Measurements from ENCODE around the gene PLET1. TPM values are rescaled to one million over a fixed set of nuclear protein-coding genes. Genes with fewer than 3 reads are reported as not detected.

PLET1 gene
- total and polyA plus RNA-seq, 2 of the 4 experiments (the other 2 are of a cell fraction), result not detected

DNA sequence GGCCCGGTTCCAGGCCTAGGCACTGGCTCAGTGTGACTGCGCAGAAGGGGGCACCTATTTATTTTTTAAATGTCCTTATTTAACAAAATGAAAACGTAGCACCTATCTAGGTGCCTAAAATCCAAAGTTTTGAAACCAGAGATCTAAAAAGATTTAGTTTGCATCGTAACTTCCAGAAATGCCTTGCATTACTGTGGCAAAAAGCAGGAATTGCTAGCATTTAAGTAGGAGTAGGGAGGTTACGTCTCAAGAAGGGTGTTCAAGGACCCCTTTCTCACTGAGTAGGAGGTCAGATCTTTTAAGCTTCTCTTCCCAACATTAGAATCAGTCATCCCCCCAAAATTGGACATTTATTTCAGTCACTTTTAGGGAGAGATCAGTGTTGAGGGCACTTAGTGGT, 7.7 kb upstream of the PLET1 start:
- WGBS, 2 experiments (ENCODE audit: extremely low coverage in 2 of 2, insufficient read length in 1 of 2), result no CpG with 5 or more reads among the region's 5 CpGs
- H3K9ac ChIP-seq (ENCODE audit: low read depth, low read length), result no peak overlapping the region
- peak overlapping the region; percentile 54; the same call in 1 of the 2 replicates for H3K18ac ChIP-seq (ENCODE audit: low read depth, low read length)
- H4K91ac ChIP-seq (ENCODE audit: insufficient read depth, low read depth, low read length), result no peak overlapping the region; the same call in 1 of the 2 replicates
- H3K4me3 ChIP-seq (ENCODE audit: insufficient read depth, low read depth, low read length), result no peak overlapping the region
- H3K9me3 ChIP-seq (ENCODE audit: control insufficient read depth, insufficient read depth, low read length), result no peaks in the 10 kb centered on the region
- dilution Hi-C loops (cut with HindIII; ENCODE audit: low sequenced_read_pairs, unreplicated experiment) (no loop called here), intact Hi-C loops (cut with micrococcal nuclease) (no loop called here), in situ Hi-C loops (cut with MboI; ENCODE audit: low sequenced_read_pairs) (no loop called here)
- no peaks in the 10 kb centered on the region for H3K79me1 ChIP-seq (ENCODE audit: low read depth in 1 of 2, low read length in 2 of 2)
- H3K9me1 ChIP-seq (ENCODE audit: insufficient read depth, low read length), result 0 out of 2 replicates have a peak, but pooled peaks cover 6% of the 10 kb centered on the region
- H4K8ac ChIP-seq (ENCODE audit: low read depth in 2 of 2, low read length in 2 of 2), result no peak overlapping the region
- H3K36me3 ChIP-seq (ENCODE audit: control insufficient read depth, insufficient read depth, low read length), result no peaks in the 10 kb centered on the region
- DNase-seq, result no peak
- H3K27ac ChIP-seq (ENCODE audit: insufficient read depth, low read length), result no peak overlapping the region
- H3K4ac ChIP-seq (ENCODE audit: low read depth, low read length), result no peak overlapping the region
- H4K20me1 ChIP-seq (ENCODE audit: insufficient read depth, low read length), result no peaks in the 10 kb centered on the region
- no peak overlapping the region for H3K14ac ChIP-seq (replicated peaks; ENCODE audit: low read depth, low read length)
- H2AK5ac ChIP-seq (ENCODE audit: low read depth, low read length), result no peak overlapping the region
- no peak overlapping the region for H2BK15ac ChIP-seq (ENCODE audit: low read depth, low read length)
- H3K27me3 ChIP-seq (ENCODE audit: control insufficient read depth, insufficient read depth, low read length), result no peaks in the 10 kb centered on the region
- H3K56ac ChIP-seq (ENCODE audit: extremely low read depth, insufficient read depth, low read length), result no peak overlapping the region
- H2BK20ac ChIP-seq (ENCODE audit: low read depth, low read length), result no peak overlapping the region
- no peak overlapping the region for H3K23ac ChIP-seq (ENCODE audit: low read depth, low read length)
- no peak overlapping the region for H2AFZ ChIP-seq (replicated peaks; ENCODE audit: low read length, poor library complexity)
- TF ChIP-seq CTCF (conservative IDR thresholded peaks at IDR 0.05; ENCODE audit: low read depth, low read length) (no peak), MAZ (IDR thresholded peaks at IDR 0.05; ENCODE audit: borderline replicate concordance, low read depth, low read length) (no peak), RAD21 (IDR thresholded peaks at IDR 0.05; ENCODE audit: low read length) (no peak), RFX5 (IDR thresholded peaks at IDR 0.05; ENCODE audit: low read depth, low read length) (no peak), POLR2A (IDR thresholded peaks at IDR 0.05; ENCODE audit: low read depth, low read length) (no peak), CHD1 (IDR thresholded peaks at IDR 0.05; ENCODE audit: low read depth, low read length) (no peak), MAFK (IDR thresholded peaks at IDR 0.05; ENCODE audit: low read depth, low read length) (no peak), FOS (IDR thresholded peaks at IDR 0.05; ENCODE audit: low read depth, low read length) (no peak), RCOR1 (IDR thresholded peaks at IDR 0.05; ENCODE audit: insufficient replicate concordance, low read length) (no peak), ELK1 (IDR thresholded peaks at IDR 0.05; ENCODE audit: borderline replicate concordance, low read depth, low read length) (no peak), CEBPB (IDR thresholded peaks at IDR 0.05; ENCODE audit: low read depth, low read length) (no peak), MXI1 (IDR thresholded peaks at IDR 0.05; ENCODE audit: borderline replicate concordance, low read depth, low read length) (no peak), NFE2L2 (IDR thresholded peaks at IDR 0.05; ENCODE audit: low read depth, low read length) (no peak), BHLHE40 (IDR thresholded peaks at IDR 0.05; ENCODE audit: low read depth, low read length) (no peak), SMC3 (IDR thresholded peaks at IDR 0.05; ENCODE audit: low read depth, low read length) (no peak)
- TF ChIP-seq, protein P1, sequence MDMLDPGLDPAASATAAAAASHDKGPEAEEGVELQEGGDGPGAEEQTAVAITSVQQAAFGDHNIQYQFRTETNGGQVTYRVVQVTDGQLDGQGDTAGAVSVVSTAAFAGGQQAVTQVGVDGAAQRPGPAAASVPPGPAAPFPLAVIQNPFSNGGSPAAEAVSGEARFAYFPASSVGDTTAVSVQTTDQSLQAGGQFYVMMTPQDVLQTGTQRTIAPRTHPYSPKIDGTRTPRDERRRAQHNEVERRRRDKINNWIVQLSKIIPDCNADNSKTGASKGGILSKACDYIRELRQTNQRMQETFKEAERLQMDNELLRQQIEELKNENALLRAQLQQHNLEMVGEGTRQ (IDR thresholded peaks at IDR 0.05; ENCODE audit: low read depth, low read length), result no peak
- H2BK5ac ChIP-seq (ENCODE audit: low read depth, low read length, poor library complexity, severe bottlenecking), result no peak overlapping the region
- BruUV-seq (replicated peaks), result no TSS peak
- ChIA-PET CTCF (interaction anchor here (1.5 kb wide), 1 partner anchor 11 kb away, joined by 6 read pairs; no protein-coding TSS in a partner anchor), POLR2A (ENCODE audit: unreplicated experiment) (interaction anchor here (0.7 kb wide), 1 partner anchor 38 kb away, joined by 8 read pairs; no protein-coding TSS in a partner anchor)
- no peak for ATAC-seq (ENCODE audit: low read depth)
- peak overlapping the region; percentile 42; the same call in 1 of the 2 replicates for H4K5ac ChIP-seq (ENCODE audit: low read depth, low read length)
- H3K4me1 ChIP-seq (ENCODE audit: control insufficient read depth, insufficient read depth, low read length), result peaks cover 12% of the 10 kb centered on the region
- no peak overlapping the region for H2BK120ac ChIP-seq (ENCODE audit: low read depth, low read length)
- no peak overlapping the region for H3K4me2 ChIP-seq (ENCODE audit: low read depth, low read length)
- H2AK9ac ChIP-seq (replicated peaks; ENCODE audit: low read depth, low read length, poor library complexity), result no peak overlapping the region
